ENCODE results near the gene IL18R1. TPM values are rescaled to one million over a fixed set of nuclear protein-coding genes. Genes with fewer than 3 reads are reported as not detected.

Gene IL18R1
- total and polyA plus RNA-seq, 9 of the 15 experiments (the other 6 are each of a cell fraction or from before 2014, with no cell fraction given) = 0.55 to 10.0 (median 2.5) TPM

DNA sequence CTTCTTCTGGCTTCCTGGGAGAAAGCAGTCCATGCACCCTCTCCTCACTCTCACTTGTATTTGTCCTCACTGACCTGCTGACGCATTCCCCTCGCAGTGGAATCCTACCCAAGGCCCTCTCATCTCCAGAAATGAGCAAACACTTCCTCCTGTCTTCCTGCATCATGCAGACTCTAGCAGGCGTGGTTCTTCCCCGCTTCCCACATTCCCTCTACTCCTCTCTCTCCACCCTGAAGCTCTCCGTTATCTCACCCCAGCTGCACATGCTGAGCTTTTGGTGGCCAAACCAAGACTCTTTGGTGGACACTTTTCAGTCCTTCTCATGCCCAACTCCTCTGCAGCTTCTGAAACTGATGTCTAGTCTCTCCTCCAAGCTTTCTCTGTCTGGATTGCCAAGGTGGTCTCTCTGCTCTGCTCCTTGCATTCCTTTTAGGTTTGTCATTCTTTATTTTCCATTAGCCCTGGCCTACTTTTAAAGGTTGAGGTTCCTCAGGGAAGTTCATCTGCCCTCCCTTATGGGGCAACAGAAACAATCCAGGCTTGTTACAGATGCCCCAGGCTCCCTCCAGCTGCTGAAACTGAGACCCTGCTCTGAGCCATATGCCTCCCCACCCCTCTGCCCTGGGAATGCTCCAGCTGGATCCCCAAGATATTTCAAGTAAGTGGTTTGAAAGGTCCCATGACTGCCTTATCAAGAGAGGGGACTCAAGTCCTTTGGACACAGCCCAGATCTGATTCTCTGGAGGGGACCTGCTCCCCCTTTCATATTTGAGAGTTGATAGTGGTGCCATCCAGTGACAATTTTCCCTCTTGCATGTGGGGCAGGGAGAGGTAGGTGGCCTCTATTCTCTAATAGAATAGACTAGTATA lies 66.5 kb downstream of the IL18R1 start (continued):
- TF ChIP-seq PRMT5 (CRISPR knock-in tag; IDR thresholded peaks at IDR 0.05) = no peak
- peak; percentile 94 for TF ChIP-seq L3MBTL2 (IDR thresholded peaks at IDR 0.05)
- no peak for TF ChIP-seq SRSF7 (optimal IDR thresholded peaks at IDR 0.05; ENCODE audit: low read depth, low read length)
- TF ChIP-seq, protein P1, sequence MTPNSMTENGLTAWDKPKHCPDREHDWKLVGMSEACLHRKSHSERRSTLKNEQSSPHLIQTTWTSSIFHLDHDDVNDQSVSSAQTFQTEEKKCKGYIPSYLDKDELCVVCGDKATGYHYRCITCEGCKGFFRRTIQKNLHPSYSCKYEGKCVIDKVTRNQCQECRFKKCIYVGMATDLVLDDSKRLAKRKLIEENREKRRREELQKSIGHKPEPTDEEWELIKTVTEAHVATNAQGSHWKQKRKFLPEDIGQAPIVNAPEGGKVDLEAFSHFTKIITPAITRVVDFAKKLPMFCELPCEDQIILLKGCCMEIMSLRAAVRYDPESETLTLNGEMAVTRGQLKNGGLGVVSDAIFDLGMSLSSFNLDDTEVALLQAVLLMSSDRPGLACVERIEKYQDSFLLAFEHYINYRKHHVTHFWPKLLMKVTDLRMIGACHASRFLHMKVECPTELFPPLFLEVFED (CRISPR knock-in tag; conservative IDR thresholded peaks at IDR 0.05) = no peak
- no peak for TF ChIP-seq GABPB1 (CRISPR knock-in tag; IDR thresholded peaks at IDR 0.05)
- TF ChIP-seq, protein P2, sequence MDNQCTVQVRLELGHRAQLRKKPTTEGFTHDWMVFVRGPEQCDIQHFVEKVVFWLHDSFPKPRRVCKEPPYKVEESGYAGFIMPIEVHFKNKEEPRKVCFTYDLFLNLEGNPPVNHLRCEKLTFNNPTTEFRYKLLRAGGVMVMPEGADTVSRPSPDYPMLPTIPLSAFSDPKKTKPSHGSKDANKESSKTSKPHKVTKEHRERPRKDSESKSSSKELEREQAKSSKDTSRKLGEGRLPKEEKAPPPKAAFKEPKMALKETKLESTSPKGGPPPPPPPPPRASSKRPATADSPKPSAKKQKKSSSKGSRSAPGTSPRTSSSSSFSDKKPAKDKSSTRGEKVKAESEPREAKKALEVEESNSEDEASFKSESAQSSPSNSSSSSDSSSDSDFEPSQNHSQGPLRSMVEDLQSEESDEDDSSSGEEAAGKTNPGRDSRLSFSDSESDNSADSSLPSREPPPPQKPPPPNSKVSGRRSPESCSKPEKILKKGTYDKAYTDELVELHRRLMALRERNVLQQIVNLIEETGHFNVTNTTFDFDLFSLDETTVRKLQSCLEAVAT (IDR thresholded peaks at IDR 0.05) = peak; percentile 38 to 68; a peak in 2 of 4 replicates
- TF ChIP-seq, protein P3, sequence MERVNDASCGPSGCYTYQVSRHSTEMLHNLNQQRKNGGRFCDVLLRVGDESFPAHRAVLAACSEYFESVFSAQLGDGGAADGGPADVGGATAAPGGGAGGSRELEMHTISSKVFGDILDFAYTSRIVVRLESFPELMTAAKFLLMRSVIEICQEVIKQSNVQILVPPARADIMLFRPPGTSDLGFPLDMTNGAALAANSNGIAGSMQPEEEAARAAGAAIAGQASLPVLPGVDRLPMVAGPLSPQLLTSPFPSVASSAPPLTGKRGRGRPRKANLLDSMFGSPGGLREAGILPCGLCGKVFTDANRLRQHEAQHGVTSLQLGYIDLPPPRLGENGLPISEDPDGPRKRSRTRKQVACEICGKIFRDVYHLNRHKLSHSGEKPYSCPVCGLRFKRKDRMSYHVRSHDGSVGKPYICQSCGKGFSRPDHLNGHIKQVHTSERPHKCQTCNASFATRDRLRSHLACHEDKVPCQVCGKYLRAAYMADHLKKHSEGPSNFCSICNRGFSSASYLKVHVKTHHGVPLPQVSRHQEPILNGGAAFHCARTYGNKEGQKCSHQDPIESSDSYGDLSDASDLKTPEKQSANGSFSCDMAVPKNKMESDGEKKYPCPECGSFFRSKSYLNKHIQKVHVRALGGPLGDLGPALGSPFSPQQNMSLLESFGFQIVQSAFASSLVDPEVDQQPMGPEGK (CRISPR knock-in tag; IDR thresholded peaks at IDR 0.05; ENCODE audit: borderline replicate concordance) = 0 out of 2 replicates have a peak, but pooled peaks have one; percentile 40
- no peak for TF ChIP-seq ADNP (tag; IDR thresholded peaks at IDR 0.05)
- TF ChIP-seq ZNF41 (CRISPR knock-in tag; conservative IDR thresholded peaks at IDR 0.05) = no peak

Data from K562 (cell line).